ENCODE data around the gene GUK1. TPM values are rescaled to one million over a fixed set of nuclear protein-coding genes. Genes with fewer than 3 reads are reported as not detected.
"Not testable (repeated sequence)": the region's sequence is repeated elsewhere in the genome, so short reads cannot be mapped to it uniquely, and the experiment has no call there.

GUK1 gene
- total RNA-seq, 3 donors from 2014 or later: 219 to 248 (median 242) TPM

- Mint-ChIP-seq H3K36me3 (ENCODE audit: insufficient read depth) (peaks cover 5% of the 10 kb centered on the region), H3K4me3 (no peak overlapping the region)
- no peak for ATAC-seq
These were observed 36.5 kb downstream of the GUK1 start for GRCh38 chr1:228176461-228177182.

GRCh38 chr1:228177183-228177475 is 37.0 kb downstream of the GUK1 start:
- DNase-seq (no peak), ATAC-seq (no peak)
- peaks cover 5% of the 10 kb centered on the region for H3K36me3 Mint-ChIP-seq (ENCODE audit: insufficient read depth)
- H3K9me3 Mint-ChIP-seq: no peaks in the 10 kb centered on the region
- no peak overlapping the region for H3K4me3 Mint-ChIP-seq
- H3K27me3 Mint-ChIP-seq (ENCODE audit: low read depth): no peaks in the 10 kb centered on the region
- H3K4me1 Mint-ChIP-seq (ENCODE audit: low read depth): peaks cover 3% of the 10 kb centered on the region

More at GRCh38 chr1:228176461-228177182, 36.5 kb downstream of the GUK1 start:
- no peak for DNase-seq
- H3K9me3 Mint-ChIP-seq: no peaks in the 10 kb centered on the region
- H3K4me1 Mint-ChIP-seq (ENCODE audit: low read depth): peaks cover 5% of the 10 kb centered on the region
- H3K27me3 Mint-ChIP-seq (ENCODE audit: low read depth): no peaks in the 10 kb centered on the region

- no peak for ATAC-seq
- no peaks in the 10 kb centered on the region for H3K4me1 Mint-ChIP-seq (ENCODE audit: low read depth)
- peaks cover 5% of the 10 kb centered on the region for H3K36me3 Mint-ChIP-seq (ENCODE audit: insufficient read depth)
- H3K9me3 Mint-ChIP-seq: no peaks in the 10 kb centered on the region
- H3K4me3 Mint-ChIP-seq: no peak overlapping the region
- no peaks in the 10 kb centered on the region for H3K27me3 Mint-ChIP-seq (ENCODE audit: low read depth)
- no peak for DNase-seq
These were observed 37.9 kb downstream of the GUK1 start for GRCh38 chr1:228177721-228178710.

- no peak for DNase-seq
- Mint-ChIP-seq H3K4me1 (ENCODE audit: low read depth) (no peaks in the 10 kb centered on the region), H3K4me3 (no peak overlapping the region), H3K27me3 (ENCODE audit: low read depth) (no peaks in the 10 kb centered on the region), H3K36me3 (ENCODE audit: insufficient read depth) (peaks cover 5% of the 10 kb centered on the region), H3K9me3 (no peaks in the 10 kb centered on the region)
- ATAC-seq: no peak
These were observed 38.9 kb downstream of the GUK1 start for GRCh38 chr1:228178737-228179684.

GRCh38 chr1:228180271-228180958 is 40.3 kb downstream of the GUK1 start:
- H3K27me3 Mint-ChIP-seq (ENCODE audit: low read depth): no peaks in the 10 kb centered on the region
- peak in 1 of 2 donors; percentile 23 for ATAC-seq
- H3K36me3 Mint-ChIP-seq (ENCODE audit: insufficient read depth): peaks cover 5% of the 10 kb centered on the region

GRCh38 chr1:228180959-228181644 is 41.0 kb downstream of the GUK1 start:
- Mint-ChIP-seq H3K27me3 (ENCODE audit: low read depth) (no peaks in the 10 kb centered on the region), H3K4me3 (no peak overlapping the region), H3K36me3 (ENCODE audit: insufficient read depth) (peaks cover 5% of the 10 kb centered on the region), H3K4me1 (ENCODE audit: low read depth) (peaks cover 10% of the 10 kb centered on the region), H3K9me3 (no peaks in the 10 kb centered on the region)
- DNase-seq: no peak
- no peak for ATAC-seq

More at GRCh38 chr1:228180271-228180958, 40.3 kb downstream of the GUK1 start:
- no peak for DNase-seq
- Mint-ChIP-seq H3K9me3 (no peaks in the 10 kb centered on the region), H3K4me3 (no peak overlapping the region), H3K4me1 (ENCODE audit: low read depth) (peaks cover 3% of the 10 kb centered on the region)

GRCh38 chr1:228181645-228182034 is 41.6 kb downstream of the GUK1 start:
- H3K4me1 Mint-ChIP-seq (ENCODE audit: low read depth): peaks cover 11% of the 10 kb centered on the region
- peaks cover 5% of the 10 kb centered on the region for H3K36me3 Mint-ChIP-seq (ENCODE audit: insufficient read depth)
- DNase-seq (no peak), ATAC-seq (no peak)
- no peak overlapping the region for H3K4me3 Mint-ChIP-seq
- no peaks in the 10 kb centered on the region for H3K27me3 Mint-ChIP-seq (ENCODE audit: low read depth)
- H3K9me3 Mint-ChIP-seq: no peaks in the 10 kb centered on the region

- DNase-seq (no peak), ATAC-seq (no peak)
- no peak overlapping the region for H3K4me3 Mint-ChIP-seq
- H3K36me3 Mint-ChIP-seq (ENCODE audit: insufficient read depth): peaks cover 5% of the 10 kb centered on the region
- H3K9me3 Mint-ChIP-seq: no peaks in the 10 kb centered on the region
- H3K27me3 Mint-ChIP-seq (ENCODE audit: low read depth): no peaks in the 10 kb centered on the region
- peaks cover 12% of the 10 kb centered on the region for H3K4me1 Mint-ChIP-seq (ENCODE audit: low read depth)
These were observed 42.4 kb downstream of the GUK1 start for GRCh38 chr1:228182296-228183030.

GRCh38 chr1:228184152-228184551 is 44.1 kb downstream of the GUK1 start:
- DNase-seq (no peak), ATAC-seq (no peak)
- no peak overlapping the region for H3K4me3 Mint-ChIP-seq
- no peaks in the 10 kb centered on the region for H3K36me3 Mint-ChIP-seq (ENCODE audit: insufficient read depth)
- H3K27me3 Mint-ChIP-seq (ENCODE audit: low read depth): no peaks in the 10 kb centered on the region
- no peaks in the 10 kb centered on the region for H3K9me3 Mint-ChIP-seq
- peaks cover 17% of the 10 kb centered on the region for H3K4me1 Mint-ChIP-seq (ENCODE audit: low read depth)

- Mint-ChIP-seq H3K4me3 (no peak overlapping the region), H3K4me1 (ENCODE audit: low read depth) (peaks cover 20% of the 10 kb centered on the region), H3K36me3 (ENCODE audit: insufficient read depth) (no peaks in the 10 kb centered on the region), H3K9me3 (no peaks in the 10 kb centered on the region), H3K27me3 (ENCODE audit: low read depth) (no peaks in the 10 kb centered on the region)
- DNase-seq (no peak), ATAC-seq (peak; percentile 70 to 72)
These were observed 45.5 kb downstream of the GUK1 start for GRCh38 chr1:228185641-228185965.

- ATAC-seq; H3K4me3 Mint-ChIP-seq; H3K9me3 Mint-ChIP-seq; H3K36me3 Mint-ChIP-seq (ENCODE audit: insufficient read depth); DNase-seq; H3K27me3 Mint-ChIP-seq (ENCODE audit: low read depth): not testable (repeated sequence)
- H3K4me1 Mint-ChIP-seq (ENCODE audit: low read depth): peaks cover 20% of the 10 kb centered on the region
These were observed 48.2 kb downstream of the GUK1 start for GRCh38 chr1:228188249-228188648.

GRCh38 chr1:228190182-228190581 is 50.1 kb downstream of the GUK1 start:
- H3K4me1 Mint-ChIP-seq (ENCODE audit: low read depth): peaks cover 18% of the 10 kb centered on the region

GRCh38 chr1:228190778-228191177 is 50.7 kb downstream of the GUK1 start:
- no peaks in the 10 kb centered on the region for H3K9me3 Mint-ChIP-seq
- H3K4me1 Mint-ChIP-seq (ENCODE audit: low read depth): peaks cover 13% of the 10 kb centered on the region
- DNase-seq (no peak), ATAC-seq (no peak)
- H3K4me3 Mint-ChIP-seq: no peak overlapping the region
- peaks cover 6% of the 10 kb centered on the region for H3K36me3 Mint-ChIP-seq (ENCODE audit: insufficient read depth)
- no peaks in the 10 kb centered on the region for H3K27me3 Mint-ChIP-seq (ENCODE audit: low read depth)

More at GRCh38 chr1:228190182-228190581, 50.1 kb downstream of the GUK1 start:
- no peak overlapping the region for H3K4me3 Mint-ChIP-seq
- H3K36me3 Mint-ChIP-seq (ENCODE audit: insufficient read depth): no peaks in the 10 kb centered on the region
- no peaks in the 10 kb centered on the region for H3K9me3 Mint-ChIP-seq
- ATAC-seq (no peak), DNase-seq (no peak)
- H3K27me3 Mint-ChIP-seq (ENCODE audit: low read depth): no peaks in the 10 kb centered on the region
